ENCODE measurements around the gene MALRD1.

MALRD1 gene

DNA sequence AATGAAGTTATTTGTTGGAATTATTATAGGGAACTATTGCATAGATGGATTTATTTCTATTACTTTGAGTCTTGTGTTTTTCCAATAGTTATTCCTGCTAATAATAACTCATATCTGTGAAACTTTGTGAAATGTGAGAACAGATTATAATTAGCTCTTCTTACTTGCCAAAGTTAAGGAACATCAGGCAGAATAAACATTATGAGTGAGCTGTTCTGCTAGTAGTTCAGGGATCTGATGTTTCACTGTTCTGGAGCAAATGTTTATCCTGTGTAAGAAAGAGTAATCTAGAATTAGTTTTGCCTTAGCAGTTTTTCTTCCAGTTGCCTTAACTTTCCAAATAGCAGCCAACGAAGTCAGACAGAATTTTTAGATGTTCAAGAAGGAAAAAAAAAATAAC, 522.4 kb downstream of the MALRD1 start:
- DNase-seq, result no peak

DNA sequence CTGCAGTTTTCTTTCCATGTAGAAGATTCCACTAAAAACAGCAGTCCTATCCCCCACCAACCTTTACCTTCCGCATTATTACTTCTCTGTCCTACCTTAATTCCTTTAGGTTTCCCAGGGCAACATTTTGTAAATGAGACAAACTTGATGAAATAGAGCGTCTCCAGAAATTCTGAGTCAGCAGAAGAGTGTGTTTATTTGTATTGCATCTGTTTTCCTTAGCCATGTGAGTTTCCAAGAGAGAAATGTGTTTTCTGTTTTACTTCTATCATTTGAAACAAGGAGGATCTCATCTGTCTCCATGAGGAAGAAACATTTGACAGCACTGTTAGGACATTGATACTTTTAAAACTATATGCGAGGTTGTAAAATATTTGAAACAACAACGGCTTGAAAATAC, 523.5 kb downstream of the MALRD1 start:
- no peak for DNase-seq

DNA sequence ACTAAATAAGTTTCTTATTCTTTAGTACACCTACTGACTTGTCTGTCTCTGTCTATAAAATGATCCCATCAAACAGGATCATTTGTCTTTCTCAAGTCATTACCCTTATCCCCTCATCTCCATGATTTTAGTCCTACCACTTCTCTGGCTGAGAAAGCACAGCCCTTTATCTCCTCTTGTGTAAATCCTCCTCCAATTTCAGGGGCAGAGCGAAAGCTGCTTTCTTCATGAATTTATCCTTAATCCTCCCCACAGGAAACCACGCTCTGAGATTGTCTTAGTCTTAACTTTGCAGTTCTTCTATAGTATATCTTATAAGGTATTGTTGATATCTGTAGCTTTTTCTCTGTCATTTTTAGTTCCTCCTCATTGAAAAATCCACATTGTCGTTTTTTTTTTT, 528.0 kb downstream of the MALRD1 start:
- no peak for DNase-seq

DNA sequence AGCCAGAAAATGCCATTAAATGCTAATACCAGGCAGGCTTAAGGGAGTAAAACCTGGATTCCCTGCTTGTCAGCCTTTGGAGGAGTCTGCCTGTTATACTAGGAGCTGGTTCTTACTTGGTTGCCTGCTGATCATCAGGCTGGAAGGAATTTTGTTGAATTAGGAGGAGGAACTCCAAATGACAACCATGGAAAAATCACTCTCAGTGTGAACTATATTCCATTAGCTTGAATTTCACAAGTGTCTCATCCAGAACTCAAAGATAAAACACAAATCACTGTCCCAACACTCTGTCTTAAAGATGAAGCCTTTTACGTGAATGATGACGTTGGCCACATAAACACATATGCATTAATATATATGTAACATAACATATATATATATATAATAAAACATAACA, 528.8 kb downstream of the MALRD1 start:
- DNase-seq, result no peak

DNA sequence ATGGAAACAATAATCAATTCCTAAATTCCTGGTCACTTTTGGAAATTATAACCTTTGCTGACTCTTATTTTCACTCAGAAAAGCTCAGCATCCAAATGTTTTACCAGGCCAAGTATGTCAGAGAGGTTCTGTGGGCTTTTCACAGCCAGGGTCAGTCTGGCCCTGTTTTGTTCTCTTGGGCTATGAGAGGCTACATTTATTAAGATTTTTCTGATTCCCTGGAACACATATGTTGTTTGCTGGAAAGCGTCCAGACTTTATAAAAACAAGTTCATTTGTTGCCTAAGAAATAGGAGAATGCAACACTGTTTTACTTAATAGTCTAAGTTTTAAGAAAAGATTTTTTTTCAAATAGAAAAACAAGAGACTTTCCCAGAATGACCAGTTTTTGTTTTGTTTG, 529.2 kb downstream of the MALRD1 start:
- DNase-seq, result no peak

DNA sequence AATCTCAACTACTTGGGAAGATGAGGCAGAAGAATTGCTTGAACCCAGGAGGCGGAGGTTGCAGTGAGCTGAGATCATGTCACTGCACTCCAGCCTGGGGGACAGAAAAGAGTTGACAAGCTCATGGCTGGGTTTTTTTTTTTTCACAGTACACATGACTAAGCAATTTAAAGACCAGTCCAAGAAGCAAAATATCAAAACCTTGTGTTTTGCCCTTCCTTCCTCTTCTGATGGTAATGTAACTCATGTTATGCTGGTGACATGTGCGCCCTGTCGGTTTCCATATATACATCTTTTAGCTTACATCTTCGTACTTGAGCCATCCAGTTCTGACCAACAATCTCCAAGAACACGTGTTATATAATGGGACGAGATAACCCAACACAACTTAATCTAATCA, 530.0 kb downstream of the MALRD1 start:
- DNase-seq, result no peak

DNA sequence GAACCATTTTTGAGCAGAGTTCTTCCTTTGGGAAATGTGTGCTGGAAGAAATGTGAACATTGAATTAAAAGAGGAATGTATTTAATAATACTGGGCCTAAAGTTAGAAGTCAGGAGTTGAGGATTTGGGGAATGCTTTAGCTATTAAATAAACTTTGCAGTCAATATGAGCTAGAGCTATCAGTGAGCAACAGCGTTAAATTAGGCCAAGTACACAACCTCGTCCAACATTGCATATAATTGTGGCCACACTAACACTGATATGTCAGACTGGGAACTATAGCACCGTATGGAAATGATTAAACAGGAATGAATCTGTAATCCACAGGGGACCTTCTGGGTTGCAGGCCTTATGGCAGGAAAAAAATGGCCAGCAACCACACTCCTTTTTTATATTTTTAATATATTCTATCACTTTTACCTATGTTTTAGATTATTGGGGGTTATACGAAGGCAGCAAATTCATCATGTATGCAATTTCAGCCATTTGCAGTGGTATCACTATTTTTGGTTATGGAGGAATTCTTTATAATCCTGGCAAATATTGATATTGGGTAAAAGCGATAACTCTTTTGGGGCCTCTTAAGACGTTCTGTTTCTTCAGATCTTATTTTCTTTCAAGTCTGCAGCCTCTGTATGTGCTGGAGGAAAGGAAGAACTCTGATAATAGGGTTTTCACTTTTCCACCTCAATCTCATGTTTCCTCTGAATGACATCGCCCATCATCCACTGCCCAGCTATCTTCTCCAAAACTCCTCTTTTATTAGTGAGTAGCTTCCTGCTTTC, 531.4 kb downstream of the MALRD1 start:
- DNase-seq, result no peak

DNA sequence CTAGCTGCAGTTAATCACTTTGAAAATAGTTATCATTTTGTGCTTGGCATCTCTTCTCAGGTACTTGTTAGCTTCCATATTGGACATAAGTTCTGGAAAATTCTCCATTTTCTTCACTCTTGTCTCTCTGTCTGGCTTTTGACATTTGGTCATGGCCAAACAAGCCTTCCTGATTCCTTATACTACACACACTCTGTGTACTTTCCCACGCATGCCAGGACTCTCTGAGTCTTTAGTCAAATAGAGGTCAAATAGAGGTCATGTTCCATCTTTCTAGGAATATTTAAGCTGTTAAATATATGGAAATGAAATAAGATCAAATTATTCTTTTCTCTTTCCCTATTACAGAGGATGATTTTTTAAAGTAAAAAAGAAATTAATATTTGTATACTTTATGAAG, 532.1 kb downstream of the MALRD1 start:
- DNase-seq, result no peak

DNA sequence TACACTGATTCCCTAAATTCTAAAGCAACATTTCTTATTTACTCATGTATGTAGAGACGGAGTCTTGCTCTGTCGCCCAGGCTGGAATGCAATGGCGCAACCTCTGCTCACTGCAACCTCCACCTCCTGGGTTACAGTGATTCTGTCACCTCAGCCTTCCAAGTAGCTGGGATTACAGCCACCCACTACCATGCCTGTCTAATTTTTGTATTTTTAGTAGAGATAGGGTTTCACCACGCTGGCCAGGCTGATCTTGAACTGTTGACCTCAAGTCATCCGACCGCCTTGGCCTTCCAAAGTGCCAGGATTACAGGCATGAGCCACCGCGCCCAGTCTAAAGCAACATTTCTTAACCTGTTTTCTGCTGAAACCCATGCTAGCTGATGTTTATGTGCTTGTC, 540.0 kb downstream of the MALRD1 start:
- no peak for DNase-seq

DNA sequence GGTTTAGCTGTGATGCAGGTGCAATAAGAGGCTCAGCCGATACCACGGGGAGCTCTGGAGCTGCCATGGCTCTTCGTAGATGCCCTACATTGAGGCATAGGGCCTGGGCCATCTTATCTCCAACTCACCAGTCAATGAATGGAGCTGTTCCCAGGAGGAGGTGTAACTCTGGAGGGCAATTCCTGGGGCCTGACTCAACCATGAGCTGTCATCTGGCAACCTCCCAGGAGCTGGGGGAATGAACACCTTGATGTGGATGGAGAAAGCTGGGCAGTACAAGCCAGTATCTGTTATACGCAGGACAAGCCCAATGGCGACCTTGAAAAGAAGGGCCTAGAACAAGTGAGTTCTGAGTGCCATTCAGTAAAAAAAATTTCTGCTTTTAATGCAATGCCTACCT, 543.7 kb downstream of the MALRD1 start:
- DNase-seq, result no peak

DNA sequence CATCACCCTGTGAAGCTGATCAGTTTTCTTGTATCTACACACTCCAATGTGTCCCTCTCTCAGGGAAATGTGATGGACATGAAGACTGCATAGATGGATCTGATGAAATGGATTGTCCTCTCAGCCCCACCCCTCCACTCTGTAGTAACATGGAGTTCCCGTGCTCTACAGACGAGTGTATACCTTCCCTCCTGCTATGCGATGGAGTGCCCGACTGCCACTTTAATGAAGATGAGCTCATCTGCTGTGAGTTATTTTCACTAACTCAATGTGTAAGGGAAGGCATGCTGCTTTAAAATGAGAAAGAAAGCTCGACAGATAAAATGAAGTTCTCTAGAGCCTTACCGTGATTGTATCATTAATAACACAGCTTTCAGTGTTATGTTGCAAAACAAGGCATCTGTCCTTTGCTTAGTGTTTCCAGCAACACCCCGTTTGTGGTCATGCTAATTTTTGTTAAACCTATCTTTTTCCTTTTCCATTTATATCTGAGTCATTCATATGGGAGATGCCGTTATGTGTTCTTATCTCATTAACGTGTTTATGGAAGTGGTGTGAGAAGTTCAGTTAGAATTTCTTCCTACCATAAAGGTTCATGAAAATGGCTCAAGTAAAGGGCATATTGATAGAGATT, 546.7 kb downstream of the MALRD1 start:
- no peak for DNase-seq

DNA sequence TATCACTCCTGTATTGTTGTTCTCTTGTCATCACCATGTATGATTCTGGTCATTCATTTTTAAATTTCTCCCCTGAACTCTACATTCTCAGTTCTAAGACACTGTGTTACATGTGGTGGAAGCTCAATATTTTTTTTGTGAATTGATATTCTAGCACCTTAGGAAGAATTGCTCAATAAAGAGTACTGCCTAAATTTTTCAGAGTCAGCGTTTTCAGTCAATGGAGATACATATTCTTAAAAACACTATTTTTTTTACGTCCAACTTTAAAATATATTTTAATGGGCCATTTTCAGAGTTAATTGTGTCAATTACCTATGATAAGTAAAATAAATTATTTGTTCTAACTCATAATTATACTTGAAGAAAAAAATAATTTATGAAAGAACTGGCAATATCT, 557.2 kb downstream of the MALRD1 start:
- no peak for DNase-seq

DNA sequence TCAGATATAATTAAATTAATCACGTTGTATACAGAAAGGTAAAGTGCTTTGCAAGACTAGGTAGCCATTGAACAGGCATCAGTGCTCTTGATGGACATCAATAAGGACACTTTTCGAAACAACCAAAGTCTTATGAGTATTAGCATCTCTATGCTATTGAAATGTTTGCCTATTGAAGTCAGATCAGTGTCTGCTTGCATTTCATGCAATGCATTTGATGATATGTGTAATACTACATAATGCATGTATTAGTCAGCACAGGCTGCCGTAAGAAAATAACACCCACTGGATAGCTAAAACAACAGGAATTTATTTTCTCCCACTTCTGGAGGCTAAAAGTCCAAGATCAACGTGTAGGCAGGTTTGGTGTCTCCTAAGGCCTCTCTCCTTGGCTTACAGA, 558.4 kb downstream of the MALRD1 start:
- no peak for DNase-seq

DNA sequence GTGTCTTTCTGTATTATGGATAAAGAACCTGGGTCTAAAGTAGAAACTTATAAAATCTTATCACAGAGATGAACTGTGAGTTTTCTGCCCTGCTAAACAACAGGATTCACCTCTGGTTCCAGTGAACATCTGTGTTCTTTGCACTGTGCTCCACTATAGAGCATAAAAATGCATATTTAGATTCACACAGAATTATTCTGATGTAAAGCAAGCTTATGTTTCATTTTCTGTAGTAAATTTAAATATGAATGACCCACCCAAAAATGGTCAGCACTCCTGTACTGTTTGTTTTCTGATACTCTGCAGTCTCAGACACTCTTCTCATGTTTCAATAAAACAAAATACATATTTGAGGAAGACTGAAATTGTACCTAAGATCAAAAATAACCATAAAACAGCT, 563.2 kb downstream of the MALRD1 start:
- no peak for DNase-seq

DNA sequence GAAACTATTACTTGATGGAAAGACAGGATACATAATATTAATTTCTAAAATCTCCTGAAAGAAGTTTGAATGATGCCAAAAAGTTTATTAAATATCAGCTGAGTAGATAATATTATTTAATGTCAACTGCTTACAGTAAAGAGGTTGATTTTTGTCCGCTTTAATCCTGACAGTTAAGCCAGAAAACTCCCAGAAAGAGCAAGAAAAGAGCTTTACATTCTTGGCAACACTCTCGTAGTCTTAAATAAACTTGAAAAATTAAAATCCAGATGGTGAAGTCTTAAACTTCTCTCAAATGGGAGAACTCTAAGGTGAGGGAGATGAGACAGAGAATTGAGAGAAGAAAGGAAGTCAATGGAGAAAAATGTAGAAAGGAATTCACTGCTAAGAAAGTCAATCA, 568.4 kb downstream of the MALRD1 start:
- no peak for DNase-seq

DNA sequence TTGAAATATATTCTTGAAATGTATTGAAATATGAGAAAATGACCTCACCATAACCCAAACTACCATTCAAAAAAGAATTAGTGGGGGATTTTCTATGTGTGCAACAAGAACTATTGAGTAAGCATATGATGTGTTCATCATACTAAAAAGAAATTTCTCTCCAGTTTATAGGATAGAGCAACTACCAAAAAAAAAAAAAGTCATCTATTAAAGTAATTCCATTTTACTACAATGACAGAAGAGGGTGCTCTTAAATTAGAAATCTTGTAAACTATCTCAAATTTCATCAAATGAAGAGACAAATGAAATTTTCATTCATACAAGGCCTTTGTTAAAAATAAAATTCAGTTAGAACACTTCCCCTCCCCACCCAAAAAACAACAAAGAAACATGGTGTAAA, 572.2 kb downstream of the MALRD1 start:
- no peak for DNase-seq

DNA sequence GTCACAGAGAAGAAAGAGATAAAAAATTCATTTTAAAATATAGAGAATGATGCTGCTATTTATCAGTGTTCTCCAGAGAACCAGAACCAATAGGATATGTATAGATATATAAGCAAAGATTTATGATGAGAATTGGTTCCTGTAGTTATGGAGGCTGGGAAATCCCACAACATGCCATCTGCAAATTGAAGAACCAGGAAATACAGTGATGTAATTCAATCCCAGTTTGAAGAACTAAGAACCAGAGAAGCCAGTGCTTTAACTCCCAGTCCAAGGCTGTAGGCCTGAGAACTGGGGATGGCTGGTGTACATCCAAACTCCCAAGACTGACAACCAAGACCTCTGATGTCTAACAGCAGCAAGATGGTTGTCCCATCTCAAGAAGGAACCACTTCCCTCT, 574.7 kb downstream of the MALRD1 start:
- DNase-seq, result no peak

DNA sequence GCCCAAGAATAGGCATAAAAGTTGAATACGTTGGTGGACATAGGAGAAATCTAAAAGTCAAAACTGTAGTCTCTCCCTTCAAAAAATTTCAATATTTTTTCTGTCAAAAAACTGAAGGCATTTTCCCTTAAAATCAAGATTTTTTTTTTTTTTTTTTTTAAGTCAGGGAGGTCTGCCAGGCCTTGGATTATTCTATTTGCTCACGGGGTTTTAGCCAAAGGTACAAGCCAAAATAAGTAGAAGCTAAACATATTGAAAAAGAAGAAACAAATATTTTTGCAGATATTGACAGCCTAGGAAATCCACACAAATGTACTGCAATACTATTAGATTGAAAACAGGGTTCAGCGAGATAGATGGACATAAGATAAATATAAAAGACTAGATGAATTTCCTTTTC, 577.6 kb downstream of the MALRD1 start:
- DNase-seq, result no peak

DNA sequence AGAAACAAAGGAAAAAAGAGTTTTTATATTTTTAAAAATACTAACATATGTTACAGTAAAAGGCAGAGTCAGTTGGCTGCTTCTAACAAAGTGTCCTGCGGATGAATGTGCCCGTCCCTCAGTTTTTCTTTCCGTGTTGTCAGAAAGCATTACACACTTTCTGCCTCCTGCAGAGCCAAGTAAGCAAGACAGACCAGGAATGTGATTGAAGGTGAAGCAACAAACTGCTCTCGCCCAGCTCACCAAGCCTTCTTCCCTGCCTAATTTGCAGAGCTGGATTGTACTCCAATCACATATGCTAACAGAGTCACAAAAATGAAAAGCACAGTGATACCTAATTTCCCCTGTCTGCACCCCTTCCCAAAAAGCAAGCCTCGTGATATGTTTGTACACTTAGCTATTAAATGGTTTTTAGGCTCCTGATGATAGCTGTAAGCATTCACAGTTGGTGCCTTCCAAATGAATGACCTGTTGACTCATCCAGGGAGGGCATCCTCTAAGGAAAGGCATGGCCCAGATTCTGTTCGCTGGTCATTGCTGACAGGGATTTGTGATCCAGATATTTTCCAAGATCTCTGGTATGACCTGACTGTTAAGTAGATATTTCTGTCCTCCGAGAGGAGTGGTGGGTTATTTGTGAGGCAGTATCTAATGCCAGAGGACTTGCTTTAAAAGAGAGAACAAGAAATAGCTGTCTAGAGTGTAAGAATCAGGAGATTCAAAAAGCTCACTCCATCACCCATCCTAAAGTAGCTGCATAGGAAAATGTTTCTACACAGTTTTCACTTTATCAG, 580.4 kb downstream of the MALRD1 start:
- peak in 5 of 58 donors; percentile 1 to 34 (median 3) for DNase-seq

DNA sequence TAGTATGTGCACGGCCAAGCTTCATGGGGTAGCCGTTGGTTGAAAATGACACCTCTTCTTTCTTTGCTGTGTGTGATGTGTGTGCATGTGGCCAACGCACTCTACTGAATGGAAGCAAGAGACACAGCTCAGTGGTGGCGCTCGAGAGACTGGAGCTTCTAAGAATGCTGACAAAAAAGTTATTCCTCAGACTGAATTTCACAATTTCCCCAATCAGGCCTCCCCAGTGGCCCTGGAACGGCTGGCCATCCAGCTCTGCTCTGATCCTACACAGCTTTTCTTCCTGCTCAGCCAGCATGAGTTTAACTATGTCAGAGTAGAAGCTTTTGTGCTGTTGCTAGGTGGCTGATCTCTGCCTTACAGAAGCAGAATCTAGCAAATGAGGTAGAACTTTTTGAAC, 581.0 kb downstream of the MALRD1 start:
- peak in 50 of 58 donors; percentile 1 to 79 (median 37) for DNase-seq

DNA sequence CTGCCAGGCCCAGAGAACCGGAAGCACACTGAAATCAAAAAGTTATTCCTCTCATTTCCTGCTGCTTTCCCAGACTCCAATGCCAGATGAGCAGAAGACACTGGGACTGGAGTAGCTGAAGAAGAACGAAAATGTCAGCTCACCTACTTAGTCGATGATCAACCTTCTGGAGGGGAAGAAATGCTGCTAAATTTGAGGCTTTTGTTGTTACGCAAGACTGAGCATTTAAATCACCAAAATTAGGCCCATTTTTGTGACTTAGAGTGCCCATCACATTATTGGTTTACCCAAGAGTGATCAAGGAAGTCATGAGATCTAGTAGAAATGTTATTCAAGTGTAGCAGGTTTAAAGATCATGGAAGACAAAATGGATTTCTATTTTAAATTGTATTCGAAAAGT, 585.6 kb downstream of the MALRD1 start:
- no peak for DNase-seq

DNA sequence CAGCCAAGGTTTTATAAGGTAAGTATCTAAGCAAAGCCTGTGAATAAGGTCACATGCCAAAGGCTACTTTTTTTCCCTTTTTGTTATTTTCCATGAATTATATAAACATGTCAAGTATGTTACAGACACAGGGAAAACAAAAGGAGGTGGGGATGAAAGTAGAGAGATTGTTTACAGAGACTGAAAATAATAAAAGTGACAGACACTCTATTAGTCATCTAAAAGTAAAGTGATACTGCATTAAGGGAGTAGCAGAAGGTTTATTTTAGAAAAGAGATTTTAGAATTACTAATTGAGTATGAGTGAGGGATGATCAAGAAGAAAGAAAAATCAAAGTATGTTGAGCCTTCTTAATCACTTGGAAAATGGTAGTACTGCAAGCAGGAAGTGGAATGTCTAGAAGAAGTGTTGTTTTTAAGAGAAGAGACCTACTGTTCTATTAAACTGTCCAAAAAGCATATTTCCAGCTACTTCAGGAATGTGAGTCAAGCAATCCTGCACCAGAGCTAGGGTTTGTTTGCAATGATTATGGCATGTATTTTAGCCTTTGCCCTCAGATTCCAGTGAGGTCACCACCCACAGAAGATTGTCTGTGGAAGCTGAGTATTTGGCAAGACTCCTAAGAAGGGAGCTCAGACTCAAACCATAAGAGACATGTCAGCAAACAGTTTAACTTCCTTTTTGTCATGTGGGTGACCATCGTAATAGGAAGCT, 589.7 kb downstream of the MALRD1 start:
- DNase-seq, result peak in 1 of 58 donors; percentile 5

Data from anterior cingulate cortex (tissue), 58 donors.